ELR (cell line): ENCODE results near the gene TERB1.

Source experiments
- DNase-seq: peaks from one replicate; pipeline ENCODE4 v3.0.0-alpha.2; 2015; ENCODE audit warnings: low read depth

Gene TERB1

DNA sequence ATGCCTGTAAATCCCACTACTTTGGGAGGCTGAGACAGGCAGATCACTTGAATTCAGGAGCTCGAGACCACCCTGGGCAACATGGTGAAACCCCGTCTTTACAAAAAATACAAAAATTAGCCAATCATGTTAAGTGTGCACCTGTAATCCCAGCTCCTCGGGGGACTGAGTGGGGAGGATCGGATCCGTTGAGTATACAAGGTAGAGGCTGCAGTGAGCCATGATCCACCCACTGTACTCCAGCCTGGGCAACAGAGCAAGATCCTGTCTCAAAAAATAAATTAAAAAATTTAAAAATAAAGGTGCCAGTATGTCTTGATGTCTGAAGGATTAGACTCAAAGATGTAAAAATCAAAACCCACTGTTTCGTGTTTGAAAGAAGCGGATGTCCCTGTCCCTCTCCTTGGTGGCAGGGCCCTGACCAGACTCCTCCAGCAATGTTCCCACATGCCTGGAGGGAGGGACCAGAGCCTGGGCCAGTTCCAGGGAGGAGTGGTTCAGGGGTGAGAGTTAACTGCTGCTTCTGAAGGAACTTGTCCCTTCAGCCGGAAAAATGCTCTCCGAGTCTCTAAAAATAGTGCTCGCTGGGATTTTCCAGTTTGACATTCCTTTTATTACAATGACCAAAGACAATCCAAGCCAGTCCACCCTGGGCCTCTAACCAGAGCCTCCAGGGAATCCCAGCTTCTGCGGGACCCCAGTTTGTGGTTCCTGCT is 95.4 kb downstream of the TERB1 start:
- DNase-seq, result no peak
